IPS-18c (cell line): ENCODE results near the gene HEATR5A.
"Not testable (repeated sequence)": the region's sequence is repeated elsewhere in the genome, so short reads cannot be mapped to it uniquely, and the experiment has no call there.

Experiments used
- H3K4me3 ChIP-seq: 2 replicates; pipeline ENCODE4 v1.7.0; 2013; ENCODE audit warnings: low read depth, mild to moderate bottlenecking, low read length, moderate library complexity; ENCODE audit not compliant: insufficient read depth
- H3K9me3 ChIP-seq: one replicate; pipeline ENCODE4 v1.6.1; 2013; ENCODE audit warnings: mild to moderate bottlenecking, low read length, moderate library complexity; ENCODE audit not compliant: control insufficient read depth, insufficient read depth

The HEATR5A gene

DNA sequence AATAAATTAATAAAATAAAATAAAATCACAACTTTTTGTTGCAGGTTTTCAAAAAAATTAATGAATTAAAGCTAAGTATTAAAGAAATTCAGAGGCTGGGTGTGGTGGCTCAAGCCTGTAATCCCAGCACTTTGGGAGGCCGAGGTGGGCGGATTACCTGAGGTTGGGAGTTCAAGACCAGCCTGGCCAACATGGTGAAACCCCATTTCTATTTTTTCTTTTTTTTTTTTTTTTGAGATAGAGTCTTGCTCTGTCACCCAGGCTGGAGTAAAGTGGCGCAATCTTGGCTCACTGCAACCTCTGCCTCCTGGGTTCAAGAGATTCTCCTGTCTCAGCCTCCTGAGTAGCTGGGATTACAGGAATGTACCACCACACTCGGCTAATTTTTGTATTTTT is 161.3 kb downstream of the HEATR5A start:
- H3K4me3 ChIP-seq, H3K9me3 ChIP-seq: not testable (repeated sequence)

DNA sequence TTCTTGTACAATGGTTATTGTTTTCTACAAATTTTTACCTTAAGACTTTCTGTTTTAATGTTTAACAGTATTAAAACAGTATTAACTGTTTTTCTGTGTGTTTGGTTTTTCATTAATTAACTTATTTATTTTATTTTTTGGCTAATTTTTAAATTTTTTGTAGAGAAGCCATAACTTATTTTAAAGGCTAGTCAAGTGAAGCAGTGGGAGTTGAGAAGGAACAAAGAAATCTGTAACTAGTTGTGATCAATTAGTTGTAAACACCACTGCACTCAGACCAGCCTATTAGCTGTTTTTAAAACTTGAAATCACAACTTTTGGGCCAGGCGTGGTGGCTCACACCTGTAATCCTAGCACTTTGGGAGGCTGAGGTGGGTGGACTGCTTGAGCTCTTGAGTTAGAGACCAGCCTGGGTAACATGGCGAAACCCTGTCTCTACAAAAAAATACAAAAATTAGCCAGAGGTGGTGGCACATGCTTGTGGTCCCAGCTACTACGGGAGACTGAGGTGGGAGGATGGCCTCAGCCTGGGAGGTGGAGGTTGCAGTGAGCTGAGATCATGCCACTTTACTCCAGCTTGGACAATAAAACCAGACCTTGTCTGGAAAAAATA is 161.8 kb downstream of the HEATR5A start:
- no peak overlapping the region for H3K4me3 ChIP-seq
- no peaks in the 10 kb centered on the region for H3K9me3 ChIP-seq

- not testable (repeated sequence) for H3K9me3 ChIP-seq, H3K4me3 ChIP-seq
Measured at GRCh38 chr14:31257554-31258426, 162.6 kb downstream of the HEATR5A start.

- Histone ChIP-seq H3K9me3 (no peaks in the 10 kb centered on the region), H3K4me3 (no peak overlapping the region)
Measured at GRCh38 chr14:31257244-31257553, 163.2 kb downstream of the HEATR5A start.

- H3K9me3 ChIP-seq, result no peaks in the 10 kb centered on the region
Measured at GRCh38 chr14:31256534-31257243, 163.7 kb downstream of the HEATR5A start.

DNA sequence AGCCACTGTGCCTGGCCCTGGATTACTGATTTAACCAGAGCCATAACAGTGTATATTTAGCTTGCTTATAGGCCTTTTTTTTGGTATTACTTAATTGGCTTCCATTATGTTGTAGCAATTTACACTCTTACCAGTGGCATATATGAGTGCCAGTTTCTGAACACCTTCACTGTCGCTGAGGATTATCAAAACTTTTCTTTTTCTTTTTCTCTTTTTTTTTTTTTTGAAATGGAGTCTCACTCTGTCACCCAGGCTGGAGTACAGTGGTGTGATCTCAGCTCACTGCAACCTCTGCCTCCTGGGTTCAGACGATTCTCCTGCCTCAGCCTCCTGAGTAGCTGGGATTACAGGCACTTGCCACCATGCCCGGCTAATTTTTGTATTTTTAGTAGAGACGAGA is 164.4 kb downstream of the HEATR5A start:
- not testable (repeated sequence) for H3K9me3 ChIP-seq, H3K4me3 ChIP-seq

More at GRCh38 chr14:31256534-31257243, 163.7 kb downstream of the HEATR5A start:
- no peak overlapping the region for H3K4me3 ChIP-seq

DNA sequence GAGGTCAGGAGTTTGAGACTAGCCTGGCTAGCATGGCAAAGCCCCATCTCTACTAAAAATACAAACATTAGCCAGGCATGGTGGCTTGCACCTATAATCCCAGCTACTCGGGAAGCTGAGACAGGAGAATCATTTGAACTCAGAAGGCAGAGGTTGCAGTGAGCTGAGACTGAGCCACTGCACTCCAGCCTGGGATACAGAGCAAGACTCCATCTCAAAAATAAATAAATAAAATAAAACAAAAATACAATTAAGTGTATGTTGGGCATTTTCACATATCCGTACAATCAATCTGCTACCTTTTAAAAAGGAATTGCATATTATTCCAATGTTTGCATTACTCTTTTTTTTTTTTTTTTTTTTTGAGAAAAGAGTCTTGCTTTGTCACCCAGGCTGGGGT is 165.1 kb downstream of the HEATR5A start:
- H3K4me3 ChIP-seq, result no peak overlapping the region
- H3K9me3 ChIP-seq, result no peaks in the 10 kb centered on the region

GRCh38 chr14:31253746-31254471 is 166.4 kb downstream of the HEATR5A start:
- Histone ChIP-seq H3K9me3 (no peaks in the 10 kb centered on the region), H3K4me3 (no peak overlapping the region)

DNA sequence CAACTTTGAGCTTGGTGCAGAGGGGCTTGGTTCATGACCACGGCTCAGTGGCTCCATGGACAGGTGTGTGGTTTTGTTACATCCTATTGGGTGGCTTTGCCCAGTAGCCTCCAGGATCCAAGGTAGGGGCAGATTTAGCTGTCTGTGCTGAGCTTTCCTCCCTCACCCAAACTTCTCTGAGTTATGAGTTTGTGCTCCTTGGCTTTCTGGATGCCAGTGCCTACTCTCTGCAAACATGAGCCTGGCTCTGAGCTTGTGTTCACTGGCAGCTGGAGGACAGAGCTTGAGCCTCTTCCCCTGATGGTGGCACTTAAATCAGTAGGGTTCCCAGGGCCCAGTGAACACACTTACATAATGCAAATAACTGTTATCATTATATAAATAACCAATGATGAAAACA is 167.5 kb downstream of the HEATR5A start:
- Histone ChIP-seq H3K4me3 (no peak overlapping the region), H3K9me3 (no peaks in the 10 kb centered on the region)

GRCh38 chr14:31251028-31251958 is 169.1 kb downstream of the HEATR5A start:
- Histone ChIP-seq H3K4me3 (no peak overlapping the region), H3K9me3 (no peaks in the 10 kb centered on the region)

DNA sequence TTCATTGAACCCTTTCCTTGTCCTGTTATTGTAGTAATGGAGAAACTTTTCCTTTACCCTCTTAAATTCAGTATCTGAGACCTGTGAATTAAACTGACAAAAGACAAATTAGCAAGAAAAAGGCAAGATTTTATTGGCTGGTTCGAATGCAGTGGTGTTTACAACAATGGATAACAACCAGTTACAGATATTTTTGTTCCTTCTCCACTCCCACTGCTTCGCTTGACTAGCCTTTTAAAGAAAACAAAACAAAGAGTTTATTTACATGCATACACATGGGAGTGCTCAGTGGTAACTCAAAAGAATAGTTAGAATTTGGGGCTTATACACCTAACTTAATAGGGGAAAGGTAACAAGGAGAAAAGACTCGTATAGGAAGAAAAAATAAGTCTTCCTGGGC is 175.7 kb downstream of the HEATR5A start:
- H3K4me3 ChIP-seq, result no peak overlapping the region
- no peaks in the 10 kb centered on the region for H3K9me3 ChIP-seq

GRCh38 chr14:31243860-31244259 is 176.5 kb downstream of the HEATR5A start:
- H3K4me3 ChIP-seq, result no peak overlapping the region
- H3K9me3 ChIP-seq, result no peaks in the 10 kb centered on the region

DNA sequence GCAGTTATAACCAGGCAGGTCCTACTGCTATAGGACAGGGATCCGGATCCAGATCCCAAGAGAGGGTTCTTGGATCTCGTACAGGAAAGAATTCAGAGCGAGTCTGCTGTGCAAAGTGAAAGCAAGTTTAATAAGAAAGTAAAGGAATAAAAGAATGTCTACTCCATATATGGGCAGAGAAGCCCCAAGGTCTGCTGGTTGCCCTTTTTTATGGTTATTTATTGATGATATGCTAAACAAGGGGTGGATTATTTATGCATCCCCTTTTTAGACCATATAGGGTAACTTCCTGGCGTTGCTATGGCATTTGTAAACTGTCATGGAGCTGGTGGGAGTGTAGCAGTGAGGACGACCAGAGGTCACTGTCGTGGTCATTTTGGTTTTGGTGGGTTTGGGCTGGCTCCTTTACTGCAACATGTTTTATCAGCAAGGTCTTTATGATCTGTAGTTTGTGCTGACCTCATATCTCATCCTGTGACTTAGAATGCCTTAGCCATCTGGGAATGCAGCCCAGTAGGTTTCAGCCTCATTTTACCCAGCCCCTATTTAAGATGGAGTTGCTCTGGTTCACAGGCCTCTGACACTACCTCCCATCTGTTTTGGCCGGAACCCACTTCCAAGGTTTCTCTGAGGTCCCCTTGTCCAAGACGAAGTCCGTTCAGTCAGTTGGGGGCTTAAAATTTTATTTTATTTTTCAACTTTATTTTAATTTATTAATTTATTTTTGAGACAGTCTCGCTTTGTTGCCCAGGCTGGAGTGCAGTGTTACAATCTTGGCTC is 178.0 kb downstream of the HEATR5A start:
- H3K4me3 ChIP-seq, H3K9me3 ChIP-seq: not testable (repeated sequence)
